ENCODE results near the gene CENPX. TPM values are rescaled to one million over a fixed set of nuclear protein-coding genes. Genes with fewer than 3 reads are reported as not detected.

CENPX gene
- total and polyA plus RNA-seq, 2 of the 13 experiments (the other 11 are each of a cell fraction or from before 2014, with no cell fraction given) = 92.7 to 170 TPM

DNA sequence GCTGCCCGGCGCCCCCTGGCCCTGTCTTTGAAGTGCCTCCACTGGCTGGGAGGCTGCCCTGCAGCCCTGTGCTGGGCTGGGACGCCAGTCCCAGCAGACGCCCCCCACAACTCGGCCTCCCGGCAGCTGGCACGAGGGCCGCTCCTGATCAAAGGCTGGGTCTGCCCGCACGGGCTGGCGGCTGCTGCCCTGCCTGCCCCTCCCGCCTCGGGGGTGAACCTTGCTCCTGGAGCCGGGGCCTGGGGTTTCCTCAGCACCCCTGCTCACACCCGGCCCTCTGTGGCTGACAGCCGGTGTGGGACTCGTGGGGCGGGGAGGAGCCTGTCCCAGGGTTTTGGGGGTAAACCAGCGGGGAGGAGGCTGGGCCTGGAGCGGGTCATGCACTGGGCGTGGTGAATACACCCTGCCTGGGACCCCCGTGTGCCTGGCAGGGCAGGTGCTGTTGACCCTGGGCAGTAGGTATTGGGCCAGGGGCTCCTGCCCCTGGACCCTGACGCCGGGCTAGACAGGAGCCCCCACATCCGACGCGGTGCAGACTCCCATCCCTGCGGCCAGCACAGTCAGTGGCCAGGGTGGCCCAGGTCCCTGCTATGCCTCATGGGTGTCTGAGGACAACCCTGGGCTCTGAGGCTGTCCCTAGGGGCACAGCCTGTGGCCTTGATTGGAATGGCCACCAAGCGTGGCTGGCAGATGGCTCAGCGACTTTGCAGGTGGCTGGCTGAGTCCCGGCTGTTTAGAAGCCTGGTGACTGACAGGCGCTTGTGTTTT lies 21.7 kb downstream of the CENPX start (continued):
- peak; percentile 68; the same call in 1 of the 2 replicates for TF ChIP-seq SIX1 (CRISPR knock-in tag; IDR thresholded peaks at IDR 0.05; ENCODE audit: borderline replicate concordance)
- TF ChIP-seq, protein P1, sequence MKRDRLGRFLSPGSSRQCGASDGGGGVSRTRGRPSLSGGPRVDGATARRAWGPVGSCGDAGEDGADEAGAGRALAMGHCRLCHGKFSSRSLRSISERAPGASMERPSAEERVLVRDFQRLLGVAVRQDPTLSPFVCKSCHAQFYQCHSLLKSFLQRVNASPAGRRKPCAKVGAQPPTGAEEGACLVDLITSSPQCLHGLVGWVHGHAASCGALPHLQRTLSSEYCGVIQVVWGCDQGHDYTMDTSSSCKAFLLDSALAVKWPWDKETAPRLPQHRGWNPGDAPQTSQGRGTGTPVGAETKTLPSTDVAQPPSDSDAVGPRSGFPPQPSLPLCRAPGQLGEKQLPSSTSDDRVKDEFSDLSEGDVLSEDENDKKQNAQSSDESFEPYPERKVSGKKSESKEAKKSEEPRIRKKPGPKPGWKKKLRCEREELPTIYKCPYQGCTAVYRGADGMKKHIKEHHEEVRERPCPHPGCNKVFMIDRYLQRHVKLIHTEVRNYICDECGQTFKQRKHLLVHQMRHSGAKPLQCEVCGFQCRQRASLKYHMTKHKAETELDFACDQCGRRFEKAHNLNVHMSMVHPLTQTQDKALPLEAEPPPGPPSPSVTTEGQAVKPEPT (CRISPR knock-in tag; IDR thresholded peaks at IDR 0.05; ENCODE audit: low read depth) = no peak
- peak; percentile 40; the same call in 1 of the 2 replicates for TF ChIP-seq ZFP90 (CRISPR knock-in tag; IDR thresholded peaks at IDR 0.05; ENCODE audit: borderline replicate concordance)
- peak; percentile 55; the same call in 1 of the 2 replicates for TF ChIP-seq ZNF614 (CRISPR knock-in tag; IDR thresholded peaks at IDR 0.05; ENCODE audit: borderline replicate concordance)
- no peak for TF ChIP-seq TBL1XR1 (IDR thresholded peaks at IDR 0.05; ENCODE audit: borderline replicate concordance, low read length, partially characterized antibody)
- no peak for TF ChIP-seq ELF4 (CRISPR knock-in tag; IDR thresholded peaks at IDR 0.05; ENCODE audit: borderline replicate concordance)
- TF ChIP-seq DR1 (CRISPR knock-in tag; IDR thresholded peaks at IDR 0.05) = peak; percentile 62
- TF ChIP-seq SIN3B (IDR thresholded peaks at IDR 0.05; ENCODE audit: low read length) = no peak
- TF ChIP-seq, protein P2, sequence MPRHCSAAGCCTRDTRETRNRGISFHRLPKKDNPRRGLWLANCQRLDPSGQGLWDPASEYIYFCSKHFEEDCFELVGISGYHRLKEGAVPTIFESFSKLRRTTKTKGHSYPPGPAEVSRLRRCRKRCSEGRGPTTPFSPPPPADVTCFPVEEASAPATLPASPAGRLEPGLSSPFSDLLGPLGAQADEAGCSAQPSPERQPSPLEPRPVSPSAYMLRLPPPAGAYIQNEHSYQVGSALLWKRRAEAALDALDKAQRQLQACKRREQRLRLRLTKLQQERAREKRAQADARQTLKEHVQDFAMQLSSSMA (CRISPR knock-in tag; IDR thresholded peaks at IDR 0.05) = peak; percentile 76; the same call in 1 of the 2 replicates
- TF ChIP-seq ZNF124 (CRISPR knock-in tag; IDR thresholded peaks at IDR 0.05) = peak; percentile 62; the same call in 1 of the 2 replicates
- peak; percentile 85 for TF ChIP-seq GABPB1 (CRISPR knock-in tag; IDR thresholded peaks at IDR 0.05)
- TF ChIP-seq SRSF1 (optimal IDR thresholded peaks at IDR 0.05; ENCODE audit: low read depth, low read length) = peak; percentile 98
- no peak for TF ChIP-seq ZNF354B (CRISPR knock-in tag; IDR thresholded peaks at IDR 0.05)
- peak; percentile 86; the same call in 1 of the 2 replicates for TF ChIP-seq ZFP36L1 (CRISPR knock-in tag; IDR thresholded peaks at IDR 0.05)
- peak; percentile 100 for TF ChIP-seq AGO2 (optimal IDR thresholded peaks at IDR 0.05; ENCODE audit: low read depth, low read length)
- TF ChIP-seq SMYD3 (CRISPR knock-in tag; IDR thresholded peaks at IDR 0.05) = peak; percentile 81; the same call in 1 of the 2 replicates
- TF ChIP-seq, protein P3, sequence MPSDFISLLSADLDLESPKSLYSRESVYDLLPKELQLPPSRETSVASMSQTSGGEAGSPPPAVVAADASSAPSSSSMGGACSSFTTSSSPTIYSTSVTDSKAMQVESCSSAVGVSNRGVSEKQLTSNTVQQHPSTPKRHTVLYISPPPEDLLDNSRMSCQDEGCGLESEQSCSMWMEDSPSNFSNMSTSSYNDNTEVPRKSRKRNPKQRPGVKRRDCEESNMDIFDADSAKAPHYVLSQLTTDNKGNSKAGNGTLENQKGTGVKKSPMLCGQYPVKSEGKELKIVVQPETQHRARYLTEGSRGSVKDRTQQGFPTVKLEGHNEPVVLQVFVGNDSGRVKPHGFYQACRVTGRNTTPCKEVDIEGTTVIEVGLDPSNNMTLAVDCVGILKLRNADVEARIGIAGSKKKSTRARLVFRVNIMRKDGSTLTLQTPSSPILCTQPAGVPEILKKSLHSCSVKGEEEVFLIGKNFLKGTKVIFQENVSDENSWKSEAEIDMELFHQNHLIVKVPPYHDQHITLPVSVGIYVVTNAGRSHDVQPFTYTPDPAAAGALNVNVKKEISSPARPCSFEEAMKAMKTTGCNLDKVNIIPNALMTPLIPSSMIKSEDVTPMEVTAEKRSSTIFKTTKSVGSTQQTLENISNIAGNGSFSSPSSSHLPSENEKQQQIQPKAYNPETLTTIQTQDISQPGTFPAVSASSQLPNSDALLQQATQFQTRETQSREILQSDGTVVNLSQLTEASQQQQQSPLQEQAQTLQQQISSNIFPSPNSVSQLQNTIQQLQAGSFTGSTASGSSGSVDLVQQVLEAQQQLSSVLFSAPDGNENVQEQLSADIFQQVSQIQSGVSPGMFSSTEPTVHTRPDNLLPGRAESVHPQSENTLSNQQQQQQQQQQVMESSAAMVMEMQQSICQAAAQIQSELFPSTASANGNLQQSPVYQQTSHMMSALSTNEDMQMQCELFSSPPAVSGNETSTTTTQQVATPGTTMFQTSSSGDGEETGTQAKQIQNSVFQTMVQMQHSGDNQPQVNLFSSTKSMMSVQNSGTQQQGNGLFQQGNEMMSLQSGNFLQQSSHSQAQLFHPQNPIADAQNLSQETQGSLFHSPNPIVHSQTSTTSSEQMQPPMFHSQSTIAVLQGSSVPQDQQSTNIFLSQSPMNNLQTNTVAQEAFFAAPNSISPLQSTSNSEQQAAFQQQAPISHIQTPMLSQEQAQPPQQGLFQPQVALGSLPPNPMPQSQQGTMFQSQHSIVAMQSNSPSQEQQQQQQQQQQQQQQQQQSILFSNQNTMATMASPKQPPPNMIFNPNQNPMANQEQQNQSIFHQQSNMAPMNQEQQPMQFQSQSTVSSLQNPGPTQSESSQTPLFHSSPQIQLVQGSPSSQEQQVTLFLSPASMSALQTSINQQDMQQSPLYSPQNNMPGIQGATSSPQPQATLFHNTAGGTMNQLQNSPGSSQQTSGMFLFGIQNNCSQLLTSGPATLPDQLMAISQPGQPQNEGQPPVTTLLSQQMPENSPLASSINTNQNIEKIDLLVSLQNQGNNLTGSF (CRISPR knock-in tag; IDR thresholded peaks at IDR 0.05) = peak; percentile 92; the same call in 1 of the 2 replicates
- TF ChIP-seq CREM (IDR thresholded peaks at IDR 0.05) = peak; percentile 59; the same call in 1 of the 2 replicates
- TF ChIP-seq CREM (CRISPR knock-in tag; IDR thresholded peaks at IDR 0.05) = no peak
- TF ChIP-seq NFATC3 (CRISPR knock-in tag; IDR thresholded peaks at IDR 0.05) = no peak
- 0 out of 2 replicates have a peak, but pooled peaks have one; percentile 78 for TF ChIP-seq MTF1 (CRISPR knock-in tag; IDR thresholded peaks at IDR 0.05)
- TF ChIP-seq FOXK2 (IDR thresholded peaks at IDR 0.05) = no peak

All from HepG2 (cell line).